HepG2 (cell line): ENCODE data around the gene BAIAP3.

Source experiments
- FOXJ3 ChIP-seq: sonication (generic); formaldehyde crosslinking; IDR thresholded peaks from 2 replicates; pipeline ENCODE4 v1.4.0; 2020; ENCODE audit warnings: missing genetic modification reagents, mild to moderate bottlenecking, borderline replicate concordance
- HIVEP1 ChIP-seq: sonication (generic); formaldehyde crosslinking; IDR thresholded peaks from 2 replicates; pipeline ENCODE4 v1.4.0; 2020; ENCODE audit warnings: mild to moderate bottlenecking, missing genetic modification reagents
- MYNN ChIP-seq: sonication (generic); formaldehyde crosslinking; IDR thresholded peaks from 2 replicates; pipeline ENCODE4 v1.4.0; 2020; ENCODE audit warnings: mild to moderate bottlenecking, low read depth, missing genetic modification reagents
- POLR2A ChIP-seq, 2 experiments: IDR thresholded peaks; 2 replicates each; pipeline ENCODE4 v1.6.1; 2011; ENCODE audit warnings: low read depth in 2 of 2, low read length in 2 of 2, mild to moderate bottlenecking in 1 of 2, moderate library complexity in 1 of 2; ENCODE audit not compliant: insufficient read depth in 1 of 2
- POLR2AphosphoS5 ChIP-seq: IDR thresholded peaks from 2 replicates; pipeline ENCODE4 v1.6.1; 2012; ENCODE audit warnings: low read depth, low read length
- SCMH1 ChIP-seq: sonication (generic); formaldehyde crosslinking; IDR thresholded peaks from 2 replicates; pipeline ENCODE4 v1.9.0; 2021; ENCODE audit warnings: missing genetic modification reagents, mild to moderate bottlenecking, borderline replicate concordance
- SIN3A ChIP-seq: IDR thresholded peaks from 2 replicates; pipeline ENCODE4 v1.6.1; 2011; ENCODE audit warnings: low read depth, mild to moderate bottlenecking, control low read depth, low read length, borderline replicate concordance
- SMC3 ChIP-seq: IDR thresholded peaks from 2 replicates; pipeline ENCODE4 v1.6.1; 2011; ENCODE audit warnings: low read length, improper control_type of control experiment
- ZNF224 ChIP-seq: sonication (generic); formaldehyde crosslinking; IDR thresholded peaks from 2 replicates; pipeline ENCODE4 v1.5.0; 2020; ENCODE audit warnings: mild to moderate bottlenecking, missing genetic modification reagents
- ZNF577 ChIP-seq: sonication (generic); formaldehyde crosslinking; IDR thresholded peaks from 2 replicates; pipeline ENCODE4 v1.4.0; 2020; ENCODE audit warnings: mild to moderate bottlenecking, low read depth, missing genetic modification reagents, borderline replicate concordance
- TF ChIP-seq, protein P1 (sequence below): sonication (generic); formaldehyde crosslinking; IDR thresholded peaks from 2 replicates; pipeline ENCODE4 v1.5.0; 2020; ENCODE audit warnings: mild to moderate bottlenecking, missing genetic modification reagents, moderate library complexity

DNA sequence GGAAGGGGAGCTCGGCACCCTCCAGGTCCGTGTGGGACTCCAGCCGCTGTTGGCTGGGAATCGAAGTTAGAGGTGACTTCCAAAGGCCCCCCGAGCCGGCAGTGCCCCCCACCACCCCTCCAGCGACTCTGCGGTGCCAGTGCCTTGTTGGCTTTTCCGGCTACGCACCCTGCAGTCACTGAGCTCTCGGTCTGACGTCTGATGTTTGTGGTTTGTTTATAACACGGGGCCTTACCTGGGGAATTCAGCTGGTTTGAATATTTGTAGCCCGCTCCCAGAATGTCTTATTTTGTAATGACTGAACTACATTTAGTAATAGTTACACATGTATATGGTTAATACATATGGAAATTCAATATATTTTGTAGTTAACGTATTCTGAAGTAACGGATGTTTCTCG, 7.1 kb upstream of the BAIAP3 start:
- TF ChIP-seq, protein P1, sequence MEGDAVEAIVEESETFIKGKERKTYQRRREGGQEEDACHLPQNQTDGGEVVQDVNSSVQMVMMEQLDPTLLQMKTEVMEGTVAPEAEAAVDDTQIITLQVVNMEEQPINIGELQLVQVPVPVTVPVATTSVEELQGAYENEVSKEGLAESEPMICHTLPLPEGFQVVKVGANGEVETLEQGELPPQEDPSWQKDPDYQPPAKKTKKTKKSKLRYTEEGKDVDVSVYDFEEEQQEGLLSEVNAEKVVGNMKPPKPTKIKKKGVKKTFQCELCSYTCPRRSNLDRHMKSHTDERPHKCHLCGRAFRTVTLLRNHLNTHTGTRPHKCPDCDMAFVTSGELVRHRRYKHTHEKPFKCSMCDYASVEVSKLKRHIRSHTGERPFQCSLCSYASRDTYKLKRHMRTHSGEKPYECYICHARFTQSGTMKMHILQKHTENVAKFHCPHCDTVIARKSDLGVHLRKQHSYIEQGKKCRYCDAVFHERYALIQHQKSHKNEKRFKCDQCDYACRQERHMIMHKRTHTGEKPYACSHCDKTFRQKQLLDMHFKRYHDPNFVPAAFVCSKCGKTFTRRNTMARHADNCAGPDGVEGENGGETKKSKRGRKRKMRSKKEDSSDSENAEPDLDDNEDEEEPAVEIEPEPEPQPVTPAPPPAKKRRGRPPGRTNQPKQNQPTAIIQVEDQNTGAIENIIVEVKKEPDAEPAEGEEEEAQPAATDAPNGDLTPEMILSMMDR (CRISPR knock-in tag), result no peak
- TF ChIP-seq MYNN (CRISPR knock-in tag), result no peak
- TF ChIP-seq POLR2A (IDR thresholded peaks at IDR 0.05; ENCODE audit: insufficient read depth in 1 of 2, low read depth in 2 of 2, low read length in 2 of 2), result no peak
- no peak for TF ChIP-seq ZNF577 (CRISPR knock-in tag)
- TF ChIP-seq SMC3, result no peak
- no peak for TF ChIP-seq POLR2AphosphoS5
- TF ChIP-seq ZNF224, result no peak
- no peak for TF ChIP-seq SIN3A
- TF ChIP-seq FOXJ3 (CRISPR knock-in tag), result no peak
- no peak for TF ChIP-seq SCMH1 (CRISPR knock-in tag)
- no peak for TF ChIP-seq HIVEP1
